ENCODE data around the gene PLOD1.

GRCh38 chr1:12001996-12002493, 67.5 kb downstream of the PLOD1 start:
- TF ChIP-seq CTCF (conservative IDR thresholded peaks at IDR 0.05; ENCODE audit: low read depth, low read length) (no peak), EZH2 (IDR thresholded peaks at IDR 0.05; ENCODE audit: borderline replicate concordance, low read depth, low read length, poor library complexity, severe bottlenecking) (no peak)

Measured in A673 (cell line).